ENCODE results near the gene GZMB. TPM values are rescaled to one million over a fixed set of nuclear protein-coding genes. Genes with fewer than 3 reads are reported as not detected.
"Not testable (repeated sequence)": the region's sequence is repeated elsewhere in the genome, so short reads cannot be mapped to it uniquely, and the experiment has no call there.

The GZMB gene
- total RNA-seq, 1 donor = not detected

- no peak for TF ChIP-seq CTCF (IDR thresholded peaks at IDR 0.05; ENCODE audit: insufficient read depth, low read length)
- no peak for DNase-seq (ENCODE audit: low read depth)
- no peak overlapping the region for H3K4me3 ChIP-seq (ENCODE audit: low read depth, low read length)
Measured at GRCh38 chr14:24664366-24664765, 30.4 kb upstream of the GZMB start.

- no peak for DNase-seq (ENCODE audit: low read depth)
- no peak for TF ChIP-seq CTCF (IDR thresholded peaks at IDR 0.05; ENCODE audit: insufficient read depth, low read length)
- H3K4me3 ChIP-seq (ENCODE audit: low read depth, low read length) = no peak overlapping the region
Measured at GRCh38 chr14:24662753-24663152, 28.8 kb upstream of the GZMB start.

GRCh38 chr14:24659916-24660570 is 26.1 kb upstream of the GZMB start:
- no peak for DNase-seq (ENCODE audit: low read depth)
- no peak overlapping the region for H3K4me3 ChIP-seq (ENCODE audit: low read depth, low read length)
- TF ChIP-seq CTCF (IDR thresholded peaks at IDR 0.05; ENCODE audit: insufficient read depth, low read length) = no peak

- H3K4me3 ChIP-seq (ENCODE audit: low read depth, low read length); DNase-seq (ENCODE audit: low read depth): not testable (repeated sequence)
Measured at GRCh38 chr14:24648361-24648760, 14.4 kb upstream of the GZMB start.

GRCh38 chr14:24639905-24640304 is 5.9 kb upstream of the GZMB start:
- H3K4me3 ChIP-seq (ENCODE audit: low read depth, low read length) = no peak overlapping the region
- no peak for TF ChIP-seq CTCF (IDR thresholded peaks at IDR 0.05; ENCODE audit: insufficient read depth, low read length)
- no peak for DNase-seq (ENCODE audit: low read depth)

GRCh38 chr14:24639270-24639669 is 5.3 kb upstream of the GZMB start:
- no peak overlapping the region for H3K4me3 ChIP-seq (ENCODE audit: low read depth, low read length)
- no peak for DNase-seq (ENCODE audit: low read depth)
- no peak for TF ChIP-seq CTCF (IDR thresholded peaks at IDR 0.05; ENCODE audit: insufficient read depth, low read length)

- DNase-seq (ENCODE audit: low read depth) = no peak
- H3K4me3 ChIP-seq (ENCODE audit: low read depth, low read length) = no peak overlapping the region
- no peak for TF ChIP-seq CTCF (IDR thresholded peaks at IDR 0.05; ENCODE audit: insufficient read depth, low read length)
Measured at GRCh38 chr14:24633353-24633752, 637 bp downstream of the GZMB start.

Data from fibroblast of the aortic adventitia (primary cell).